Endothelial cell of umbilical vein (primary cell): ENCODE data around the gene ITGA6. TPM values are rescaled to one million over a fixed set of nuclear protein-coding genes. Genes with fewer than 3 reads are reported as not detected.

Experiments used
- BruUV-seq: library from RNA; stranded (reverse); fragments of 400-500 nt; replicated peaks from 2 replicates; lab custom pipeline; 2021; lab: Mats Ljungman, UMichigan
- CTCF ChIA-PET: fragments of 300-600, 350-600 bp; sonication (Branson Sonifier 250); formaldehyde crosslinking; loops from one replicate; lab custom pipeline; 2021; ENCODE audit warnings: antibody characterized with exemption, inconsistent platforms; lab: Charles Lee
- POLR2A ChIA-PET: fragments of 300-600, 350-600 bp; sonication (Branson Sonifier 250); formaldehyde crosslinking; loops from one replicate; lab custom pipeline; 2021; ENCODE audit warnings: antibody characterized with exemption, inconsistent platforms; lab: Charles Lee
- DNase-seq: peaks from one replicate; pipeline ENCODE4 v3.0.0-alpha.2; 2011; ENCODE audit warnings: low read depth, low spot score
- FAIRE-seq: peaks from 2 replicates; lab custom pipeline; 2011; peaks lifted over from hg19 to GRCh38; lab: Jason Lieb, UNC
- H2AFZ ChIP-seq: 2 replicates; pipeline ENCODE4 v1.6.0; 2012; ENCODE audit warnings: low read depth, low read length, control low read depth, inconsistent platforms
- H3K27ac ChIP-seq: 2 replicates; pipeline ENCODE4 v1.5.1; 2011; ENCODE audit warnings: low read depth, mild to moderate bottlenecking, control low read depth, low read length, moderate library complexity; ENCODE audit not compliant: insufficient read depth
- H3K27me3 ChIP-seq, 2 experiments: 2 replicates each; pipeline versions ENCODE4 v1.6.0 to v1.6.1; 2011; ENCODE audit warnings: low read length in 2 of 2, mixed read lengths in 1 of 2; ENCODE audit not compliant: control insufficient read depth in 2 of 2, insufficient read depth in 2 of 2
- H3K36me3 ChIP-seq, 2 experiments: 2 replicates in 1 of 2; 3 replicates in 1 of 2; pipeline ENCODE4 v1.5.1; 2011; ENCODE audit warnings: low read length in 2 of 2, mild to moderate bottlenecking in 1 of 2, moderate library complexity in 1 of 2; ENCODE audit not compliant: control insufficient read depth in 2 of 2, insufficient read depth in 2 of 2; ENCODE audit errors: extremely low read depth in 1 of 2
- H3K4me1 ChIP-seq: 3 replicates; pipeline ENCODE4 v1.5.1; 2011; ENCODE audit warnings: mild to moderate bottlenecking, low read length; ENCODE audit not compliant: control insufficient read depth, insufficient read depth; ENCODE audit errors: extremely low read depth
- H3K4me2 ChIP-seq: 2 replicates; pipeline ENCODE4 v1.6.1; 2011; ENCODE audit warnings: low read length, control low read depth, mixed read lengths; ENCODE audit not compliant: insufficient read depth
- H3K4me3 ChIP-seq, 3 experiments: fragments of 200-600 bp in 1 of 3; sonication (generic), shearing (Covaris generic) in 1 of 3; replicated peaks in 1 of 3; 2 replicates each; pipeline ENCODE4 v1.5.1; 2011 to 2016; ENCODE audit warnings: control low read depth in 3 of 3, low read length in 3 of 3, mild to moderate bottlenecking in 2 of 3, inconsistent platforms in 1 of 3, low read depth in 1 of 3, moderate library complexity in 1 of 3; ENCODE audit not compliant: insufficient read depth in 1 of 3
- H3K79me2 ChIP-seq: 2 replicates; pipeline ENCODE4 v1.6.0; 2012; ENCODE audit warnings: low read length, inconsistent platforms; ENCODE audit not compliant: control insufficient read depth, insufficient read depth
- H3K9ac ChIP-seq: replicated peaks from 2 replicates; pipeline ENCODE3; 2011; ENCODE audit warnings: low read length, control low read depth; ENCODE audit not compliant: insufficient read depth; ENCODE audit errors: extremely low read depth
- H3K9me1 ChIP-seq: replicated peaks from 3 replicates; pipeline ENCODE4 v1.6.0; 2011; ENCODE audit warnings: mild to moderate bottlenecking, low read length; ENCODE audit not compliant: control insufficient read depth, insufficient read depth; ENCODE audit errors: extremely low read depth
- H3K9me3 ChIP-seq: replicated peaks from 2 replicates; pipeline ENCODE4 v1.5.1; 2012; ENCODE audit warnings: low read length, inconsistent platforms; ENCODE audit not compliant: control insufficient read depth, insufficient read depth
- H4K20me1 ChIP-seq: replicated peaks from 2 replicates; pipeline ENCODE3; 2011; ENCODE audit warnings: mild to moderate bottlenecking, low read length; ENCODE audit not compliant: control insufficient read depth, insufficient read depth; ENCODE audit errors: extremely low read depth
- CTCF ChIP-seq, 2 donors: IDR thresholded peaks; 1 replicate in 1 of 2; 2 replicates in 1 of 2; pipeline ENCODE4 v1.5.1; 2011; ENCODE audit warnings: low read length in 2 of 2, mild to moderate bottlenecking in 2 of 2, moderate library complexity in 2 of 2, control low read depth in 1 of 2, inconsistent platforms in 1 of 2, low read depth in 1 of 2; ENCODE audit not compliant: insufficient read depth in 1 of 2; ENCODE audit errors: extremely low read depth in 1 of 2
- EZH2 ChIP-seq: IDR thresholded peaks from 2 replicates; pipeline ENCODE4 v1.6.1; 2012; ENCODE audit warnings: borderline replicate concordance, low read depth, mild to moderate bottlenecking, moderate library complexity, low read length, inconsistent platforms; ENCODE audit not compliant: severe bottlenecking
- FOS ChIP-seq: IDR thresholded peaks from 2 replicates; pipeline ENCODE4 v1.6.1; 2011; ENCODE audit warnings: mild to moderate bottlenecking, low read length, moderate library complexity, borderline replicate concordance; ENCODE audit not compliant: insufficient read depth
- GATA2 ChIP-seq: IDR thresholded peaks from 2 replicates; pipeline ENCODE4 v1.7.0; 2011; ENCODE audit warnings: low read depth, mild to moderate bottlenecking, moderate library complexity, mixed read lengths, low read length; ENCODE audit not compliant: insufficient read length, insufficient read depth
- JUN ChIP-seq: IDR thresholded peaks from 2 replicates; pipeline ENCODE4 v1.6.1; 2011; ENCODE audit warnings: borderline replicate concordance, low read depth; ENCODE audit not compliant: insufficient read length, insufficient read depth
- MYC ChIP-seq: IDR thresholded peaks from one replicate; pipeline ENCODE4 v1.6.1; 2011; ENCODE audit warnings: mild to moderate bottlenecking, low read depth, low read length
- POLR2A ChIP-seq: IDR thresholded peaks from 2 replicates; pipeline ENCODE4 v1.6.1; 2012; ENCODE audit warnings: low read depth, mild to moderate bottlenecking, control low read depth, low read length
- POLR2AphosphoS5 ChIP-seq: IDR thresholded peaks from 2 replicates; pipeline ENCODE4 v1.6.1; 2012; ENCODE audit warnings: low read depth, mild to moderate bottlenecking, control low read depth, low read length, moderate library complexity; ENCODE audit not compliant: insufficient read depth
- dilution Hi-C: fragments of 300-500 bp; cut with MboI; formaldehyde crosslinking; loops from one replicate; pipeline ENCODE4 v1.15.0; 2019; ENCODE audit warnings: low sequenced_read_pairs; ENCODE audit not compliant: extremely low pct_ligation_motif_present
- intact Hi-C: fragments of 100-400 bp; cut with micrococcal nuclease; formaldehyde crosslinking; loops from one replicate; pipeline ENCODE4 v1.10.0; 2022
- polyA plus RNA-seq, 4 experiments: library from polyadenylated mRNA; depleted of rRNA in 3 of 4; stranded (reverse) in 3 of 4; unstranded in 1 of 4; fragments of >200 nt; gene quantifications; 2 replicates each; pipeline versions ENCODE4 v1.2.1 to v1.2.3, GENCODE V29; 2011 to 2012; ENCODE audit warnings: missing spikeins in 1 of 4
- total RNA-seq: library from RNA; stranded (reverse); gene quantifications from 2 replicates; pipeline ENCODE4 v1.2.3, GENCODE V29; 2021
- TF ChIP-seq, protein P1 (sequence below): IDR thresholded peaks from 2 replicates; pipeline ENCODE4 v1.6.1; 2011; ENCODE audit not compliant: insufficient read depth, insufficient read length

Gene ITGA6
- total and polyA plus RNA-seq, 2 donors (not counting 3 experiments of a cell fraction or from before 2014, with no cell fraction given), result 24.9 to 208 TPM

DNA sequence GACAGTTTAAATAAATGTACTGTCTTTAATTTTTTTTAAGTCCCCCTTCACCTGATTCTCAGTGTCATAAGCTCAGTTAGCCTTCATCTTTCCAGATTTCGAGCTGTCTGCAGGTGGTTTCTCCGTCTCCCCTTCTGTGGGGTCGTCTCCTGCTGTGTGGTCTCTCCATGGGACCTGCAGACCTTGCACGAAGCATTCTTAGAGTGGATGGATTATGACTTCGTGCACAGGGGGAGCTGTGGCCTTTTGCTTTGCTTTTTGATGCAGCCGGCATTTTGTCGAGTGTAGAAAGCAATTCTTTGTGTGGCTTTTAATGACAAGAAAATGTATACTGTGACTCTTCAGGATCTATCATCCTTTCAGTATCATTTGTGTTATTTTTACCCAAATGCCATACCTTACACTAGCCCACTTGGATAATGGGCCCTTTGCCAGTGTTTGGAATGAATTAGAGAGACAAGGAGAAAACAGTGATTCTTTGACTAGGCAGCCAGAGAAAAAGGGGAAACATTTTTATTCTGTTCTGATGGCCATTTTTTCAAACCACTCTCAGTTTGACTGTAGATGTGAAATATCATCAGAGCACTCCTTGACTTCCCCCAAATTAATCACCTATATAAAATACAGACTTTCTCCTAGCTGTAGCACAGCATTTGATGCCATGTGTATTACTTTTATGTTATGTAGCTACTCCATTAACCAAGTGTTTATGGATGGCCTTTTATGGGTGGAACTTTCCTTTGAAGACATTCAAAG is 54.3 kb downstream of the ITGA6 start:
- H3K36me3 ChIP-seq, result peaks cover 5 to 13% of the 10 kb centered on the region in 2 experiments
- H3K27me3 ChIP-seq, result no peaks in the 10 kb centered on the region
- H3K9me3 ChIP-seq, result no peaks in the 10 kb centered on the region
- no peak overlapping the region for H3K4me2 ChIP-seq
- no peaks in the 10 kb centered on the region for H3K9me1 ChIP-seq
- POLR2A ChIA-PET, result no interaction called here
- CTCF ChIA-PET, result interaction anchor here (0.9 to 3.7 kb wide), 5 partner anchors 20 to 354 kb away, joined by 3 to 23 read pairs (median 6); no protein-coding TSS in a partner anchor
- TF ChIP-seq POLR2AphosphoS5 (no peak), GATA2 (no peak), JUN (no peak), POLR2A (no peak), FOS (no peak), EZH2 (no peak), CTCF (IDR thresholded peaks at IDR 0.05; ENCODE audit: extremely low read depth in 1 of 2, insufficient read depth in 1 of 2, low read depth in 1 of 2, low read length in 2 of 2) (no peak), MYC (no peak)
- TF ChIP-seq, protein P1, sequence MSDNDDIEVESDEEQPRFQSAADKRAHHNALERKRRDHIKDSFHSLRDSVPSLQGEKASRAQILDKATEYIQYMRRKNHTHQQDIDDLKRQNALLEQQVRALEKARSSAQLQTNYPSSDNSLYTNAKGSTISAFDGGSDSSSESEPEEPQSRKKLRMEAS, result no peak
- no peak overlapping the region for H2AFZ ChIP-seq
- no peak for DNase-seq
- H3K27ac ChIP-seq, result no peak overlapping the region
- no peak overlapping the region for H3K4me3 ChIP-seq
- peaks cover 23% of the 10 kb centered on the region for H3K4me1 ChIP-seq
- intact Hi-C loops (no loop called here), dilution Hi-C loops (no loop called here)
- no peaks in the 10 kb centered on the region for H4K20me1 ChIP-seq
- no TSS peak for BruUV-seq
- no peak overlapping the region for H3K9ac ChIP-seq
- H3K79me2 ChIP-seq, result no peaks in the 10 kb centered on the region
- FAIRE-seq, result no peak
